GM19455 (cell line): Measurements from ENCODE around the gene NFATC1.

ENCODE experiments used
- ATAC-seq: cut with Tn5 transposase; IDR thresholded peaks from one replicate; pipeline ENCODE4 v1.9.1; 2021; ENCODE audit not compliant: unreplicated experiment

The NFATC1 gene

DNA sequence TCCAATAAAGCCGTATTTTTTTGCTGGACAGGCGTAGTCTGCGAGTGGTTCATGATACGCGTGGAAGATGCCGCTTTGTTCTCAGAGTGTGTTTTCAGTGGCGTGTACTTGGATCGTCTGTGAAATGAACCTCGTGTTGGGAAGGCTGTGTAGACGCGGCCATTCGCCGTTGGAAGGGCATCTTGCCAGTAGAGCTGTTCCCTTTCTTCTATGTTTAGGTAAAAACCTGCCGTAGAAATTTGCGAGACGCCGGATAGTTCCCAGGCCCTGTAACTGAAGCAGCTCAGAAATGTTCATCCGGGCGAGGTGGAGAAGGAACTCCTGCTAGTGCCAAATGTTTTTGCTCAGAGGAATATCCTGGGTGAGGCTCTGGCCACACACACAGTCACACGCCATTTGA is 133.6 kb downstream of the NFATC1 start:
- ATAC-seq: no peak

DNA sequence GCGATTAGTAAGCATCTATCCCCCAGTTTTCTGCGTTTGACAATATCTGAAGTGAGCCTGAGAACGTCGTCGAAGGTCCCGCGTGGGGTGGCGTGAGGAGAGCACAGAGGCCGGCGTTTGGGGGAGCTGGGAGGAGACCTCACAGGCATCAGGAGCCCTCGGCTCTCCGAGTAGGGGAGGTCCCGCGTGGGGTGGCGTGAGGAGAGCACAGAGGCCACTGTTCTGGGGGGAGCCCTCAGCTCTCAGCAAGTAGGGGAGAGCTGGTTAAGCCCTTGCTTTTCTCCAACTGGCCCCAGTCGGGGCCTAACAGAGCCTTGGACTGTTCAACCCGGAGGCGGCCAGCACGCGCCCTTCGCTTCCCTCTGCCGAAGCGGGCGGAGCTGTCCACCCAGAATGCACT is 134.3 kb downstream of the NFATC1 start:
- no peak for ATAC-seq

DNA sequence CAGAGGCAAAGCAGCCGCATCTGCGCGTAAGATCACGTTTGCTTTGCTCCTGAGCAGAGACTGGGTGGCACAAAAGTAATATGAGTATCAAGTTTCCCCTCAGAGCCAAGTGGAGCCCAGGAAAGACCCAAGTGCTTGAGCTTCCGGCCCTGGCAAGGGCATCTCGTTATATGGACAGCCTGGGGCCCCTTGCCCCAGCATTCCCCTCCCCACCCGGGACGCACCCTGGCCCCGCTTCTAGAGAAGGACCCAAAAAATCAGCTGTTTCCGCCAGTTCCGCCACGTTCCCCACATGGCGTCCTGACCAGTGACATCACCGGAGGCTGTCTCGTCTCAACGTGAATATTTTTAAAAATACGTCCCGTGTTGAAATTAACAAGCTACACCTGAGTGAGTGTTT is 135.1 kb downstream of the NFATC1 start:
- no peak for ATAC-seq

DNA sequence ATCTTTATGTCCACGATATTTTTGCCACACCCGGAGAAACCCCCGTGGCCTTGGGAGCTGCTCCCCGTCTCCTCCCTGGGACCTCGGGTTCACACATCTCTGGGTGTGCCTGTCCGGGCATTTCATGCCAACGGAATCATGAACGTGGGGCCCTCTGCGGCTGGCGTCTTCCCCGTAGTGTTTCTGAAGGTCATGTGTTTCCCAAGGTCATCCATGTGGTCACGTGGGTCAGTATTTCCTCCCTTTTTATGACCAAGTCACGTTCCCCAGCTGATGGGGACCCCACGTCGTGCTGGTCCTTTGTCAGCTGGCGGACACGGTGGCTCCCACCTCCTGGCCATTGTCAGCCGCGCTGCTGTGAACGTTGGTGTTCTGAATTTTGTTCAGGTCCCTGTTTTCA is 135.7 kb downstream of the NFATC1 start:
- no peak for ATAC-seq

DNA sequence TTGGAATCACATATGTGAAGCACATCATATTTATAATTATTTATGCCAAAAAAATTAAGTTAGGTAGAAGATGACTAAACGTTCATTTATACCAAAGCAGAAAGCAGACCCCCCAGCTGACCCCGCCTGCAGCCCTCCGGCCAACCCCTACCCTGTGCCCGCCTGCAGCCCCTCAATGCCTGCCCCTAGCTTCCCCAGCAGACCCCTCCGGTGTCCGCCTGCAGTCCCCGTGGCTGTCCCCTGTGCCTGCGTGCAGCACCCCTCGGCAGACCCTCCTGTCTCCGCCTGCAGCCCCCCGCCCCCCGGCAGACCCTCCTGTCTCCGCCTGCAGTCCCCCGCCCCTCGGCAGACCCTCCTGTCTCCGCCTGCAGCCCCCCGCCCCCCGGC is 136.2 kb downstream of the NFATC1 start:
- ATAC-seq: no peak

DNA sequence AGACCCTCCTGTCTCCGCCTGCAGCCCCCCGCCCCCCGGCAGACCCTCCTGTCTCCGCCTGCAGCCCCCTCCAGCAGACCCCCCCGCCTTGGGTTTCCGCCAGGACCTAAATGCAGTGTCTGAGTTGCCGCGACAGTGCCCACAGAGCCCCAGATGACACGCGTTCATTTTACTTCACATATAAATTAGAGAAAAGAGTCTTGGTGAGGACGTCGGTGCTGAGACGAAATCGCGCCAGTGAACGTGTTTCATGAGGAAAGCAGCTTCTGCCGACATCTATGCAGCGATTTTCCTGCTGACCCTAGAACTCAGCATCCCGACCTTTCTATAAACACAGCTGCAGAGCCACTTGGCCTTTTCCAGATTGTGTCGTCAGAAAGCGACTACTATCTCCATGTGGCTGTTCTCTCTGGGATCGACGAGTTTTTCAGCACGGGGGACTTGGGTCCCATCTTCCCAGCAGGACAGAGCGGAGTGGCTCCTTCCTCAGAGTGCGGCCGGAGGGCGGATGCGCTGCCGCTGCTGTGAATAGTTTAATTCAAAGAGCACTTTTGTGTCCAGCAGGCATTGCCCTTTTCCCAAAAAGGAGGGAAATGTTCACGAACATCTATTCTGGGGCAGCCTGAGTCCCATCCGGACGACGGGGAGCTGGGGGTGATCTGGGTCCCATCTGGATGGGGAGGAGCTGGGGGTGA is 136.7 kb downstream of the NFATC1 start:
- no peak for ATAC-seq

DNA sequence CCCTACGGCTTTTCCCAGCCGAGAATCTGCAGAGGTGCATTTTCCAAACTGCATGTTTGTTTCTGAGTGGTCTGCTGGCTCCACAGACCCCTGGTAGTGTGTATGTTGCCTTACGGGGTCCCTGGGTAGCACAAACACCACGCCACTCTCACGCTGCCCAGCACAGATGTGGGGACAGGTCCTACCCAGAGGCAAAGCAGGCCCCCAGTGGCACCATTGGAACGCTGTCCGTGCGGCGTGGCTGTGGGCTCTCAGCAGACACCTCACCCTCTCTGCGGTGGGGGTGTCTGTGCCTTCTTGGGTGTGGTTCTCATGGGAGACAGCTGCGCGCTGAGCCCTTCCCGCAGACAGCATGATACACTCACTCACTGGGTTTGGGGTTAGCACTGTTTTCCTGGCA is 137.4 kb downstream of the NFATC1 start:
- no peak for ATAC-seq

DNA sequence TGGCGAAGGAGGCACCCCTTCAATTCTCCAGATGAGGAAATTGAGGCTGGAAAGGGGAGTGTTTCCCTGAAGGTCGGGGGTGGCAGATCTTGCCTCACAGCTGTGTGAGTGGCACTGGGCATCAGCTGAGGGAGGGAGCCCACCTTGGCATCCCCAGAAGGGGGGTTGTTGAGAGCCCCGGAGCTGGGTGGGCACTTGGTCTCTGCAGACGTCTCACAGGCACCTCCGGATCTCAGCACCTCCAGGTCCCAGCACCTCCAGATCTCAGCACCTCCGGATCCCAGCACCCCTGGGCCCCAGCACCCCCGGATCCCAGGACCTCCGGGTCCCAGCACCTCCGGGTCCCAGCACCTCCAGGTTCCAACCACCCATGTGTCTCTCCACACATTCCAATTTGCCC is 137.9 kb downstream of the NFATC1 start:
- no peak for ATAC-seq

DNA sequence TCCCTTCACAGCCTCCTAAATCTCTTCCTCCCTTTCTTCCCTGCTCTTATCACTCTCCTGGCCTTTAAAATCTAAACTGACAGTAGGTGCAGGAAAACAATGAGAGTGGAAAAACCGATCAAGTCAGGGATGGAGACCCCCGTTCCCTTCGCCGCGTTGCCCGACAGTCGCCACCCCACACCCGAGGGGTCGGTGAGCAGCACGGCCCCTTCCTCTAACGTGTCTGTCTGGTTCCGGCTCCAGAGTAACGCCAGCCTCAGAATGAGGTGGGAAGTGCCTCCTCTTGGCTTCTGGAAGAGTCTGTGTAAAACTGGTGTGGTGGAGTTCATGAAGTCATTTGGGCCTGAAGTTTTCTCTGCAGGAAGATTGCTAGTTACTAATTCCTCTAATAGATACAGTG is 138.6 kb downstream of the NFATC1 start:
- no peak for ATAC-seq

DNA sequence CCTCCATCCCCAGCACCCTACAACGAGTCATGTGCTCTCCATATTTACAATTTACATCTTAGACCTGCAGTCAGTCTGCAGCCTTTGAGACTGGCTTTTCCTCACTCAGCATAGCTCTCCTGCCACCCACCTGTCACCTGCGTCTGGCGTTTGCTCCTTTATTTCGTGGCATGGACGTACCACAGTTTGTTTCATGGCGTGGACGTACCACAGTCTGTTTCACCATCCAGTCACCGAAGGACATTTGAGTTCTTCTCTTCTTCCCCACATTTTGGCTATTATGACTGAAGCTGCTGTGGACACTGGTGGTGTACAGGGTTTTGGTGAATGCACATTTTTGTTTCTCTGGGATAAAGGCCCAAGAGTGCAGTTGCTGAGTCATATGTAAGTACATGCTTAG is 142.0 kb downstream of the NFATC1 start:
- ATAC-seq: no peak

DNA sequence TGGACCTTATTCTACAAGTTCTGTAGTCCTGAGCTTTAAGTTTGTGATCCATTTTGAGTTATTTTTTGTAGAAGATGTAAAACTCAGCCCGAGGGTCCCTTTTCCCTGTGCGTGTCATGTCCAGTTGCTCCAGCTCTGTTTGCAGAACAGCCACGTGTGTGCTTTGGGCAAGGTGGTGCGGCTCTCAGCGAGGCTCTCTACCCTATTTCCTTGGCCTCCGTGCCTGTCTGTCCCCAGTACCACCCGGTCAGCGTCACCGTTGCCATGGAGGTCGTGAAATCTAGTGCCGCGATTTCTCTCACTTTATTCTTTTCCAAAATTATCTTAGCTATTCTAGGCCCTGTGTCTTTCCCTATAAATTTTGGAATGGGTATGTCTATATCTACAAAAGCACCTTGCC is 142.9 kb downstream of the NFATC1 start:
- no peak for ATAC-seq

DNA sequence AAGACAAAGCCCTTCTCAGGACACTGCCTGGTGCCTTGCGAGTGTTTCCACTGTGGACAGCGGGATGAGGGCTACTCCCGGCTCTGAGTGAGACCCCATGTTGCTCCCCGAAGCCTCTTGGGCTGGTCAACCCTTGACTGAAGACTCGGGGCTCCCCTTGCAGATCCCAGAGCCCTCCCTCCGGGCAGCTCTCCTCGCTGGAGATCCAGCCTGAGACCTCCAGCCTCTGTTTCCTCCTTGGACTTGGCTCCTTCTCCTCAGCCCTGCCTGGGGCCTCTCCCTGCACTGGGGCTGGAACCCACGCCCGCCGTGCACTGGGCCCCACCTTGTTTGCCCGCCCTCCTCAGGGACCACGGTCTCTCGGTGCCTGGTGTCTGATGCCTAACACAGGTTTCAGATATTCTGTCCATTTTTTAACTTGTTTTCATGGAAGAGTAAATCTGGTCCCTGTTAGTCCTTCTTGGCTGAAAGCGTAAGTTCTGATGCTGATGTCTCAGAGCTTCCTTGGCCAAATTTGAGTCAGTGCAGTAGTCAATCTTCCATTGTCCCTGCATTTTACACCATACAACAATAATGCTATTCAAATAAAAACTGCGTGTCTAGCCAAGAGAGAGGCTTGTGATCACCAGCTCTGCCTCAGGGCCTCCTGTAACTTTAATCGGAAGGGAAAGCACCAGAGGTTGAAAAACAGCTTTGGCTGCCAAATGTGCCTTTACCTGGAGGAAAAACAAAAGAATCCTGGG is 144.6 kb downstream of the NFATC1 start:
- ATAC-seq: no peak

DNA sequence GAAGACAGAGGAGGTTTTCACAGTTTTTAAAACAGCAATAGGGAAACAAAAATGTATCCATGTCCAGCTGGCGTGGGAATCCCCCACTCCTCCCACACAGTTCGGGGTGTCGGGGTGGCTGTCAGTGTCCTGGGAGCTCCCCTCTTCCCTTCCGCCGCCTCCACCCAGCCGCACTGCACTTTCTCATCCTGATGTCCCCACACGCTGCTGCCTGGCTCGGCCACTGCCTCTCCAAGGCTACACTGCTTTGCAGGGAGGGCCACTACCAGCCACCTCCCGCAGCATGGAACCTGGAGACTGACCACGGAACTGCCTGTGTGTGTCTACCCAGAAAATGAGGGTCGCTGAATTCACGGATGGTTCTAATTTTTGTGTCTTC is 145.2 kb downstream of the NFATC1 start:
- ATAC-seq: no peak

DNA sequence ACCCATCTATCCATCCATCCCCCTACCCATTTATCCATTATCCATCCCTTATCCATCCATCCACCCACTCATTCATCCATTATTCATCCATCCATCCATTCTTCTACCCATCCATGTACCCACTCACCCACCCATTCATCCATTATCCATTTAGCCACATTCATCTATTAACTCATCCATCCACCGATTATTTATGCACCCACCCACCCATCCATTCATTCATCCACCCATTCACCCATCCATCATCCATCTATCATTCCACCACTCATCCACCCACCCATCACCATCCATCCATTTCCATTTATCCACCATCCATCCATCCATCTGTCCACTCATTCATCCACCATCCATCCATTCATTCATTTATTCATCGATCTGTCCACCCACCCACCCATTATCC is 146.5 kb downstream of the NFATC1 start:
- ATAC-seq: no peak

DNA sequence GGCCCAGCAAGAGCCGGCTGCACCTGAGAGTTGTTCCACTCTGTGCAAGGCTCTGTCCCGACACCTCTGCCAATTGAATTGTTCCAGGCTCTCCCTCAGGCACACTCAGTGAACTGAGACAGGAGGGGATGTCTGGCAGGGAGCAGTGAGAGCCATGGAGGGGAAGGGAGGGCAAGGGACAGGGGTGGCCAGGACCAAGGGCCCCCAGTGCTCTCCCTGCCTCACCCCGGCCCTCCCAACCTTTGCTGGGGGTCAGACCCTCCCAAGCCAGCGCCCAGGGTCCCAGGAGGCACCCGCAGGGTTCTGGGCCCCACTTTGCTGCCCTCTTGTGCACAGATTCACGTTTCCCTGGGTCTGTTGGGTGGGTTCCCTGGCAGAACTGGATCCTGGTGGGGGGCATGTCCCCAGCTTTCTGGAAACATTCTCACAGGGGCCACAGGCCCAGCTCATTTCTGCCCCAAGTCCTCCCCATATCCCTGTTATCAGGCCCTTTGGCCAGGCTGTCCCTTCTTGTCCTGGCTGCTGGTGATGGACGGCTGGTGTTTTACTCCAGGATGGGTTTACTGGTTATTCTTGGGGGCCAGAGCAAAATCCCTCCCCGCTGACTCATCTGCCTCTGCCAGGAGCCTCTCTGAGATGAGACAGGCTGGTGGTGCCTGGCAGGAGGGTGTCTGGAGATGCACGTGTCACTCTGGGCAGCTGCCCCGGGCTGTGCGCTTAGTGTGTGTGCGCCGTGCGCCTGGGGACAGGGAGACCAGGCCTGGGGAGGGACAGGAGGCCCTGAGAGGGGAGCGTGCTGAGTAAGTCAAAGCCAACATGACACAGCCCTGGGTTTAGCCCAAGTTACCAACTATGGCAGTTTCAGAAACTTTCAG is 147.4 kb downstream of the NFATC1 start:
- ATAC-seq: no peak

DNA sequence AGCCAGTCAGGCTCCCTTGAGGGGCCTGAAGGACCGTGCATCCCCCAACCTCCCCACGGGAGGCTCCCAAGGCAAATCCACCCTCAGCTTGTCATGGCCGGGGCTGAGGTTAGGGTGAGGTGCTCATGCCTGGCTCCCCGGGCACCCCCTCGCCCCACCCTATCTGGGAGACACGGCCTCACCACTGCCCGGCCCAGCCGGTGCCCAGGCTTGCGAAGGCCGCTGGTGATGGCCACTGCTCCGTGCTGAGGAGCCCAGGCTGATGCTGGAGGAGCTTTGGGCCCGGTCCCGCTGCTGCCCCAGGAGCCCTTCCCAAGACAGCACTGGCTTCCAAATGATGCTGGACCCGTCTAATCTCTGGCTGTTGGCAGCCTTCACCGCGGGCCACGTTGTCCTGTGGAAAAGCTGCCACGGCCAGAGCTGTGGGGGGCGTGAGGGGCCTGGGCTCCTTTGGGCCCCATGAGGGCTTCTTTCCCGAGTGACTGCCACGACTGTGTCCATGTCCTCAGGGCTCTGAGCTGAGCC is 148.2 kb downstream of the NFATC1 start:
- no peak for ATAC-seq

DNA sequence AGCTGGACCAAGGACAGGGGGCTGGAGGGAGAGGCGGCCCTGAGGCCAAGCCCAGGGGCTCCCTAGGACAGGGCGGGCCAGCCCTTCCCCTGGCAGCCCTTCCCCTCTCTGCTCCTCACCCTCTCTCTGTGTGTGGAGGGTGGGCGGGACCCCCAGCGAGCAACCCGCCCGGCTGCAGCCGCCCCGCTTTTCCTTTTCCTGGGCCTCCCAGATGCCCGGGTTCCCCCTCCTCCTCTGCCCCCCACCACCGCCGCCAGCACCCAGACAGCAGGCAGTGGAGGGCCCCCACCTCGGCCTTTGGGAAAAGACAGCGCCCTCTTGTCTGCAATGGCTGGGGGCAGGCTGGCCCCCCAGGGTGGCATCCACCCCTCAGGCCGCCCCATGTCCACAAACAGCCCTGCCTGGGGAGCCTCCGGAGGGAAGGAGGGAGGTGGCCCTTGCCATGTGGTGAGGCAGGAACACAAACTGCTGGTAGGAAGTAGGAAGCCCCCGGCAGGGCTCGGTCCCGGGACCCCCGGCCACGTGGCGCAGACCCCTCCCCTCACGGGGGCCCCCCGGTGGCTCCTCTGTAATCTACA is 148.7 kb downstream of the NFATC1 start:
- no peak for ATAC-seq

DNA sequence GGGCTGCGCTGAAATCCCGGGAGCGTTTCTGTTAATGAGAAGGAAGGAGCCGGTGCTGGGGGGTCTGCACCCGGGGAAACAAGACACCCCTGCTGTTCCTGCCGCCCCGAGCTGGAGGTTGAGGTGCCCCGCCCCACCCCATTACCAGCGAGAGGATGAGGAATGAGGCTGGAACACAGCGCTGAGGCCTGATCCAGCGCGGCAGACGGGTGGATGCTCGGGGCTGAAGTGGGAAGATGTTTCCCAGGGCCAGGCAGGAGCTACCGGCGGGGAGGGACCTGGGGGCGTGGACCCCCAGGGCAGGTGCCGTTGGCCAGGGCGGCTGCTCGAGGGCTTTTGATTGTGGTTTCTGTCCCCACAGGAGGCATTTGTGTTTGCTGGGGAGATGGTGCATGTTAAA is 149.5 kb downstream of the NFATC1 start:
- ATAC-seq: no peak

DNA sequence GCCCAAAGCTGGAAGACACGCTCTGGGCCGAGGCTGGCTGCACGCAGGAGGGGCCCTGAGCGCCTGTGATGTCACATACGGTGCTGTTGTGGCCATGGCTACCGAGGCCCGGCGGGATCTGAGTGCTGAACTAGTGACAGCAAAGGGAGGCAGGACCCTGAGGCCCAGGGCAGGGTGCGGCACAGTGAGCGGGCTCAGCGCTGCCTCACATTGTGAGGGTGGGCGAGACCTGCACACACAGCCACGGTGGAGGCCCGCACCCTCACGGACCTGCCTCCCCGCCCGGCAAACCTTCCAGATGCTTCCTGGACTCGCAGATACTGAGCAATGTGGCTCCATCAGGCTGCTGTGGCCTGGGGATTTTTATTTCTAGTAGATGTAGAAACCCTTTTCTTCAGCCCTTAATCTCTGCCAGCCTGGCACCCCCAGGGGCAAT is 150.0 kb downstream of the NFATC1 start:
- no peak for ATAC-seq

DNA sequence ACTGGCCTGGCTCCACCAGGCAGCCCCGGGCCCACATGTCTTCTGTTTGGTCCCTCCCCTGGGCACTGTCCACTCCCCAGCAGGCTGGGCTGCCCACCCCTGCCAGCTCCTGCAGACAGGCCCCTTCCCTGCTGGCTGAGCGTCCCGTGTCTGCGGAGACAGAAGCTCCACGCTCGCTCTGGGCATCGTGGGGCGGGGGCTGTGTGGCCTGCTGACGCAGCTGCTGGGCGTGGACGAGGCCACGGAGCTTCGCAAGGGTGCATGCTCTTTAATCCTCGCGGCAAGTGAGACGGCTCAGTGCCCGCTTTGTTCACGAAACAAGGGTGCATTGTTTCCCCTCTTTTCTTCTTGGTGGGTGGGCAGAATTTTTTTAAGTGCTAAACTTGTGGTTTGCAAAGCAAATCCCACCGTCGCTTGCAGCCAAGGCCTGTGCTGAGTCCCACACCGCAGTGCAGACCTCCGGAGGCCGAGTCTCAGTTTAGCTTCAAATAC is 151.1 kb downstream of the NFATC1 start:
- ATAC-seq: no peak

DNA sequence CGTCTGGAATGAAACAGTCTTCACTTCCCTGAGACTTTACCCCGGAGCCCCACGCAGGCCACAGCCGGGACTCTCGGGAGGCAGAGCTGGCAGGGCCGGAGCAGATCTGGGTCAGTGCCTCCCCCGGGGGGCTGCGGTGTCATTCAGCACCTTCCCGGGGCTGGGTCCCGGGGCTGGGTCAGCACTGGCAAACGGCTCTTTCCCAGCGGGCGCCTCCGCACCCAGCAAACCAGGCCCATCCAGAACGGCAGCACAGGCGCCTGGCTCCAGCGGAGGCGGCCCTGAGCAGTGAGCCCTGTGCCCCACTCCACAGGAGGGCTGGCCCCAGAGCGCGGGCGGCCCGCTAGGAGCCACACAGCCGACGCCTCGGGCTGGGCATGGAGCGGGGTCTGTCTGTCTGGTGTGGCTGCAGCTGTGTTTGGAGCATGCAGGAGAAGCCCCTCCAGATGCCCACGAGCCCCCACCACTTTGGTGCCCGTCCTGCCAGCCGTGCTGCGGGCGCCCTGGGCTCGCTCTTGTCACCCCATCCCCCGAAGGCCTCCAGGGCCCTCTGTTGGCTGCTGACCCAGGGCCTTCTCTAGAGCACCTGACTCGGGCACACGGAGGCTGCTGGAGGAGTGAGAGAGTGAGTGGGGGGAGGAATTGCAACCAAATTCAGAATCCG is 151.8 kb downstream of the NFATC1 start:
- no peak for ATAC-seq
